GM21360 (cell line): ENCODE data around the gene SEMA6A.
A peak's percentile ranks its signal among the peaks of the same experiment; 100 is the strongest.

Experiments
- ATAC-seq: cut with Tn5 transposase; IDR thresholded peaks from one replicate; pipeline ENCODE4 v1.9.1; 2021; ENCODE audit warnings: mild to moderate bottlenecking, moderate library complexity; ENCODE audit not compliant: unreplicated experiment

SEMA6A gene

DNA sequence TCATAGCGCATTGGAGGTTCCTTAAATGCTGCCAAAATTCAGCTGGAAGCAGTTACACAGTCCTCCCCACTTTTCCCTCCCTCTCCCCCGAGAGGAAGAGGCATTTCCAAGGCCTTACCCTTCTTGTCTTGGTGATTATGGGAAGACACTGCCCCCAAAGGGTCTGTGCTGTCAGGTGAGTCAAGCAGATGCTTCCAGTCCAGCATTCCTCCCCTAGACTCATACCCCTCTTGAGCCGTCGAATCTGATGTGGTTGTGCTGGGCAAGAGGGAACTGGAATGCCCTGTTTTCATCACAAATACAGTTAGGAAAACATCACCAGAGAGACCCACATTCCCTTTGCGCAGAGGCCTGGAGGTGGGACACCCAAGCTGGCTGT, 107.2 kb downstream of the SEMA6A start:
- ATAC-seq, result no peak

DNA sequence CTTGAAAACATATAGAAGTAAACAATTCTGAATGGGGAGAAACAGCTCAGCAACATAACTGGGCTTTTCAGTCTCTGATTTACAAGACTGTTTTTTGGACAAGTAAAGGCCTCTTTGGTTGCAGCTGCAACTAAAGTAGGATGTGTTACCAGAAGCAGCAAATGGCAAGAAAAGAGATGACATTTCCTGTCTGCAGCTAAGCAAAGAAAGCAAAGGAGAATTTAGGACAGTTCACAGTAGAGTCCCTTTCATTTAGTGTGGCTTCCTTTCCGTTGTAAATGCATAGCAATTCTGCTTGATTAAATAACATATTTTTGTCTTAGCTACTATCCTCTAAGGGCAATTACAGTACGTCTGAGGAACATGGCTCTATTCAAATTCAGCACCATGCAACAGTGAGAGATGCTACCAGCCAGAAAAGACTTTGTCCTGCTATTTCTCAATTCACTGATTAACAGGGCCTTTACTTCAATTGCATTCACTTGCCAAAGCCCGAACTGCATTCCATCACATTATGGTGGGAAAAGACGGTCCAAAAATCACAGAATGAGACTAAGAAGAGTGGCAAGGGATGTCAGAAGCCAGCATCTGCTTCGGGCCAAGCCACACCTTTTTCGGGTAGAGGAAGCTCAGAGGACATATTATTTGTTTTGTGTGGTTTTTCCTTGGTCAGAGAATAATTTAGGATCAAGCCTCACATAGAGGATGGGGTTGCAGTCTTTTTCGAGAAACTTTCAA, 107.7 kb downstream of the SEMA6A start:
- no peak for ATAC-seq

GRCh38 chr5:116465411-116465810, 109.2 kb downstream of the SEMA6A start:
- no peak for ATAC-seq

DNA sequence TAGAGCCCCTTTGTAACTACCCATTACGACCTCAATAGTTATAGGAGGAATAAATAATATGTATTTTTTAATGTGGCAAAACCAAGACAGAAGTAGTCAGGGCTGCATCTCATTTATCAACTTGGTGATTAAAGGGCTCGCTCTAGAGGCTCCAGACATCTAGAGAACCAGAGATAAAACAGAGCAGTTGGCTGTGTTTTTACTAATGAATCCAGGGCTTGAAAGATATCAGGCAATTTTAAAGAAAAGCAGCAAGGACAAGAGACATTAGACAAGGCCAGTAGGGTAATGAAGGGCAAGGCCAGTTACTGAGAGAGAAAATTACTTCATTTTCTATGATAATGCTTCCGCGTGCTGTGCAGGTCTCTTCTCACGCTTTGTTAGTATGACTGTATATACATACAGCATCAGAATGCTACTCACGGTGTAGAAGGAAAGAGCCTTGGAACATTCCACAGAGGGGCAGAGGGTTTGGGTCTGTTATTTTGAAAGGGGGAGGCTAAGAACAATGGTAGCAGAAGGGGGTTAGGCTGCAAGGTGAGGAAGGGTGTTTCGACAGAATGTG, 110.4 kb downstream of the SEMA6A start:
- no peak for ATAC-seq

DNA sequence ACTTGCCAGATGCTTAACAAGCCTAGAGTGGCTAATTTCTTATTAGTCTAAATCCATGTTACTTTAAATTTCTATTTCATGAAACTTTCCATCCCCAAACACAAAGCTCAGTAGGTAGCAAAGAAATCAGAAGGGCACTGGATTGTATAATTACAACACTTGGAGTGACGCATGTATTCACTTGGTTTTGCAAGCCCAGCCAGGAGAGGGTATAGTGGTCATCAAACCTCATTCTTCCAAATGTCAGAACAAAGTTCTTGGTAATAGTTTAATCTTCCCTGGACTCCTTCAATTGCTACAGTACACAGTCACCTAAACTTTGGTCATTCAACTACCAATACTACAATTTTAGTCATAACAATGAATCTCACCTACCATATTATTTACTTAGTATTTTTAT, 112.1 kb downstream of the SEMA6A start:
- no peak for ATAC-seq

GRCh38 chr5:116459301-116459700, 115.3 kb downstream of the SEMA6A start:
- ATAC-seq, result no peak

DNA sequence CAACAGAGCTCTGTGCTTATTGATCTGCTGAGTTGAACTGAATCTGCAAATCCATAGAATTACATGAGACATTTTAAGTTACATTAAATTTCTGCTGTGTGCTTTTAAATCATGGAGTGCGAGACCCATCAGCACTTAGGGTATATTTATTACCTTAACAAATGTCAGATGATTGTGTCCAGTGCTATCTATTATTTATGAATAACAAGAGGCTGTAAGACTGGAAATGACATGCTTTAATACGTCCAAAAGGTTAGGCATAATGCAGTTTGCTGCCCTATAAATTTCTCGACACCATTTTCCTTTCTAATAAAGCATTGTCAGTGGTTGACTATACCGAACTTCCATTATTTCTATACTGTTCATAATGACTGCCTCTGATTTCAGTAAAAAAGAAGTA, 117.6 kb downstream of the SEMA6A start:
- ATAC-seq, result no peak

GRCh38 chr5:116456036-116456435, 118.6 kb downstream of the SEMA6A start:
- ATAC-seq, result no peak

- ATAC-seq, result no peak
Measured at GRCh38 chr5:116455061-116455460, 119.6 kb downstream of the SEMA6A start.

- ATAC-seq, result peak; percentile 99
Measured at GRCh38 chr5:116454417-116454927, 120.2 kb downstream of the SEMA6A start.

DNA sequence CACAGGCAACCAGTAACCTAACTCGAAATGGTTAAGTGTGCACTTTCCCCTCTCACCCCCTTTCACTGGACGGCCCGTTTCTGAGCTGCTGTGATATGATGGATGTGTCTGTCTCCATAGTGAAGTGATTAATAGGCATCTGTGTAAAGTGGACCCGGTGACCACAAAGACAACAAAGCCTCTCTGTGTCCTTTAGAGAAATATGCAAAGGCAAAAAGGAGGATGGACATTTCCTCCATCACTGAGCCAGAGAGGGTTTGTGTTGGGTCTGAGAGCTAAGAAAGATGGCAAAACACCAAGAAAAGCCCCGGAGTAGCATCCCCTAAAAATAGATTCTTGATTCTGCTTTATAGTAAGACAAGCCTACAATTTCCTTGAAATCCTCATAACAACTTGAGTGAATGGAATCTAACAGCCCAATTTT, 120.6 kb downstream of the SEMA6A start:
- ATAC-seq, result no peak

- no peak for ATAC-seq
Measured at GRCh38 chr5:116452774-116453368, 121.8 kb downstream of the SEMA6A start.

DNA sequence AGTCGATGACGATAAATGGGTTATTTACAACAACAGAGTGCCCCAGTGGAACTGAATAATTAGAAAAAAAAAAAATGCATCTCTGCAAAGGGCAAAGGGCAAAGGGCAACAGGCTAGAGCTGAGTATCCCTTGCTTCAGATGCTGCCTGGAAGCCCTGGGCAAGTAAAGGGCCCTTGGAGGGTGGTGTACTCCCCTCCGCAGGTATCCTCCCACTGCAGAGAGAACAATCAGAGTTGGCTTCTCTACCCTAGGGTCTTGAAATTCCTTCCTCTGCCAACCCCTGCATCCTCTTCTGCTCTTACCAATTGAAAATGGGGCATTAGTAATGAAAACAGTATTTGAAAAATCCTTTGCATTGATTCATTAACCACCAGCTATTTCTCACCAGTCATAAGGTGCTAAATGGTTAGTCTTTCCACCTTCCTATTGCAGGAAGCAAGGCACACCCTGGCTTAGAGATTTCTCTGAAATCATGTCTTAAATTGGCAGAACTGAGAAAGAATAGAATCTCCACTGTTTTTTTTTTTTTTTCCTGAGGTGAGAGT, 122.6 kb downstream of the SEMA6A start:
- ATAC-seq, result no peak

GRCh38 chr5:116451066-116451465, 123.6 kb downstream of the SEMA6A start:
- no peak for ATAC-seq

DNA sequence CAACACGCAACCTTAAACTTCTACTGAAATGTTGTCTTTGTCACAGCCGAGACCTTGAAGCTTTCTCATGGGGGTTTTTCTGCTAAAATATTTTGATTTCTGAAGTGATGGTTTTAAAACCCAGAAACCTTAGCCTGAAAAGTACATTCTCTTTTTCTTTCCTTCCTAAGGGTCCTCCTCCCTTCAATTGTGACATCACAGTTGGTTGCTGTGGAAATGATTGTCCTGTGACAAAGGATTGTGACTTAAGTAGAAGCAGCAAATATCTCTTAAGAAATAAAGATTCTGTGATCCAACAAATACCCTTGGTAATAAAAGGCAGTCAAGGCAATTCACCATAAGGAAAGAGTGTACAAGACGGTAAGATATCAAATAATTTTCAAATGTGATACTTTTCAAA, 125.2 kb downstream of the SEMA6A start:
- no peak for ATAC-seq

DNA sequence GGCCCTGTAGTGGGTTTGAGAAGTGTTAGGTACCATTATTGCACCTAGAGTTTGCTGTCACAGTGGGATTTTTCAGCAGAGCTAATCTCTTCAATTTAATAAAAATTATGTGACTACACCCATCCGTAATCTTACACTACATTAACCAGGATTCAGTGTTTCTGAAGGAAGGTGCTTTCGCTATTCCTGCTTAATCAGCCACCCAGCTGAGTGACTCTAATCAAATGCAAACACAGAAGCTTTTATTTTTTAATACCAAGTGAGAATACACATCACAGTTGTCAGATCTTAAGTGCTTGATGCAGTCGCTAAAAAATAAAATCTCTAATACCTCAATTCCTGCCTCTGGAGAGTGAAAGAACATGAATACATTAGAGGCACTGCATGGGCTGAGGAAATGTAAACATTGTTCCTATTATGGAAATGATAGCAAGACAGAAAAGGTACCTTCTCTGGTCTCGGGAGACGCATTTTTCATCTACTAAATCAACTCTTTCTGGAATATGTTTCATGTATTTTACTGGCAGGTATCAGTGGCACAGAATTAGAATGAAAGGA, 125.7 kb downstream of the SEMA6A start:
- no peak for ATAC-seq

DNA sequence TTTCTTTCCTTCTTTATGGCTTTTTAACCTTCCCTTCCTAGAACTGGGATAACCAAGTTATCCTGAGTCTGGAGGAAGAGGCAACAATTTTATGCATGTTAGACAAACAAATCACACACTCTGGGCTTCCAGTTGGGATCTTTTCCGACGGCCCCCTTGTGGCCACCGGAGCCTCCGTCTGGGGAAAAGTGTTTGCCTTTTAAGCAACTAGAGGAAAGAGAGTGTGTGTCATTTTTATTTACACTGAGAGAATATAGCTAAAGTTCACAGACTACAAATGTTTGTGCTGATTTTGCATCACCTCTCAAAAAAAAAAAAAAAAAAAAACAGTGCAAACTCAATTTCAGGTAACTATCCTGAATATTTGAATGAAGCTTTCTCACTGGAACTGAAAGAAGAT, 126.2 kb downstream of the SEMA6A start:
- no peak for ATAC-seq

GRCh38 chr5:116446356-116447005, 128.1 kb downstream of the SEMA6A start:
- ATAC-seq, result no peak

GRCh38 chr5:116445311-116445710, 129.3 kb downstream of the SEMA6A start:
- ATAC-seq, result no peak

DNA sequence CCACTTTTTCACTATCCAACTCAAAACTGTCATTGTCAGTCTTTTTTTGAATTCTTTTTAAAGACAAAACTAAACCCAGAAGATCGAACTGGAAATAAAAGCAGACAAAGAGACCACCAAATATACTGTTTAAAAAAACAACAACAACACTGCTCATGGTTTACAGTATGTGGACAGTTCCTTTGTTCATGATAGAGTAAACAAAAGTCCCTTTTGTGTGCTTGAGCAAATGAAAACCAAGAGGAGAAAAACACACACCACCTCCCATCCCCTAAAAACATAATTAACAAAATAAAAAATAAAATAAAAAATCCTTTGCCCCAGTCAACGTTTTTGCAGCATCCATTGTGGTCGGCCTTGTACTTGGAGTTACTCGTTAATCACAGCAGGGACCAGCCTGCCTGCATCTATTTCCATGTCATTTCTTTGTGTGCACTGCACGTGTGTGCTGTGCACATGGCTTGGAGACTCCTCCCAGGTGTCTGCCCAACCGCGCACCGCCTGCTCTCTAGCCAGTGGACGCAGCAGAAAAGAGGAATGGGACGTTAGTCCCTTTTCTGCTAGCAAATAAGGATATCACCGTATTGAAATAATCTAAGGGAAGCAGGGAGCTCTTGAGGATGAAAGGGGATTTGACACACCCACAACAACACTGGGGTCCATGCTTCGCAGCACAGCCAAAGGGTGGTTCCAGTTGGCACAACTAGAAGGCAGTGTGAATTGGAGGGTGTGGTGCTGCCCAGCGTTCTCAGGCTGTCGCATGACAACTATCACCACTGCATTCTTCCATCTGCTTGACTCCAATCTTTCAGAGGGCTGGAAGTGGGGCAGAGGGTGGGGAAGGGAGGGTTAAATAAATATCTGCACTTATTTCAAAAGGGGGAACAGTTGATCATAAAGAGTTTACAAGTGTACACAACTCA, 130.0 kb downstream of the SEMA6A start:
- ATAC-seq, result no peak
